GM10248 (cell line): ENCODE data around the gene MAPK4.

ENCODE experiments used
- CTCF ChIA-PET: fragments of 300-600 bp; sonication (Branson Sonifier 250); formaldehyde crosslinking; extraction: SDS; loops from one replicate; lab custom pipeline; 2021; ENCODE audit warnings: antibody characterized with exemption; lab: Yijun Ruan, JAX
- POLR2A ChIA-PET: fragments of 350-650 bp; sonication (Branson Sonifier 250); formaldehyde crosslinking; extraction: SDS; loops from one replicate; lab custom pipeline; 2020; ENCODE audit warnings: antibody characterized with exemption; lab: Yijun Ruan, JAX
- DNase-seq: peaks from one replicate; pipeline ENCODE4 v3.0.0; 2012; ENCODE audit errors: extremely low spot score
- CTCF ChIP-seq: IDR thresholded peaks from 2 replicates; pipeline ENCODE4 v1.5.1; 2012; ENCODE audit warnings: mild to moderate bottlenecking, low read depth; ENCODE audit errors: extremely low read depth, missing control alignments, control extremely low read depth

The MAPK4 gene

DNA sequence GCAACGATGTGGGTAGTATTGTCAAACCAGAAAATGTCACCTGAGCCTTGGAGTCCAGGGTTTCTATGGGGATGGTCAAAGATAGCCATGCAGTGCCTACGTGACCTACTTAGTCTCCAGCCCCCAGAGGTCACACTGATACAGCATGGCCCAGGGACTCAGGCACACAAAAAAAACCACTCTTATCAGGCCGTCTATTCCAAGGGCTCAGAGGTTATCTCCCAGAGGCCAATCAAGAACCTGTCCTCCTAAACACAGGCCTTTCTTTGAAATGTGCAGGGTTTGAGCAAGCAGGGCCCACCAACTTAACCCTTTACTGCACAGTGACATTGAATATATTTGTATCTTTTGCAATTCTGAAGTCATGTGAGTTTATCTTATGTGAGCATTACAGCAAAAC, 177.2 kb downstream of the MAPK4 start:
- no peak for TF ChIP-seq CTCF
- POLR2A ChIA-PET, result no interaction called here
- no peak for DNase-seq
- CTCF ChIA-PET, result no interaction called here

GRCh38 chr18:50738098-50738757, 178.3 kb downstream of the MAPK4 start:
- CTCF ChIA-PET, result no interaction called here

GRCh38 chr18:50742952-50743351, 183.1 kb downstream of the MAPK4 start:
- TF ChIP-seq CTCF, result no peak
- DNase-seq, result no peak
- ChIA-PET POLR2A (no interaction called here), CTCF (interaction anchor here (0.6 to 1.4 kb wide), 2 partner anchors 16 to 1330 kb away, joined by 3 read pairs; no protein-coding TSS in a partner anchor)

More at GRCh38 chr18:50738098-50738757, 178.3 kb downstream of the MAPK4 start:
- POLR2A ChIA-PET, result no interaction called here
- no peak for DNase-seq
- no peak for TF ChIP-seq CTCF

- TF ChIP-seq CTCF, result no peak
- DNase-seq, result no peak
- CTCF ChIA-PET, result no interaction called here
- POLR2A ChIA-PET, result no interaction called here
Measured at GRCh38 chr18:50744253-50744652, 184.4 kb downstream of the MAPK4 start.

GRCh38 chr18:50745945-50746344, 186.1 kb downstream of the MAPK4 start:
- ChIA-PET CTCF (no interaction called here), POLR2A (no interaction called here)
- TF ChIP-seq CTCF, result no peak
- no peak for DNase-seq

DNA sequence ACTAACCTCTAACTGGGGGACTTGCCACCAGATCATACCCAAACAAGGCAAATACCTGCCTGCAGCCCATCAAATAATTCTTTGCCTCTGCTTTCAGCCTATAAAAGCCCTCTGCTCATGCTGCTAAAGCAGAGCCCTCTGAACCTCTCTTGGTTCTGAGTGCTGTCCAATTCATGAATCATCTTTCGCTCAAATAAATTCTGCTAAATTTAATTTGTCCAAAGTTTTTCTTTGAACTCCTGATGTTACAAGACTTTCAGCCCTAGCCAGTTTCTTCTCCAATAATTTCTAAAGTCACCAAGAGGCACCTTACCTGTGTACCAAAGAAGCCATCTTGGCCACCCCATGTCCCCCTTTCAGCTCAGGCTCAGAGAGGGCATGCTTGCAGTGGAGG, 188.0 kb downstream of the MAPK4 start:
- TF ChIP-seq CTCF, result no peak
- no peak for DNase-seq
- ChIA-PET POLR2A (no interaction called here), CTCF (no interaction called here)
